HepG2 (cell line): ENCODE measurements around the gene EIF5B. TPM values are rescaled to one million over a fixed set of nuclear protein-coding genes. Genes with fewer than 3 reads are reported as not detected.

Experiments
- GATAD1 ChIP-seq: IDR thresholded peaks from 2 replicates; pipeline ENCODE4 v1.6.1; 2016; ENCODE audit warnings: missing genetic modification reagents, missing compliant biosample characterization
- HOXA3 ChIP-seq: sonication (generic); formaldehyde crosslinking; IDR thresholded peaks from 2 replicates; pipeline ENCODE4 v1.5.0; 2020; ENCODE audit warnings: missing genetic modification reagents
- JUN ChIP-seq: sonication (generic); formaldehyde crosslinking; IDR thresholded peaks from 2 replicates; pipeline ENCODE4 v1.4.0; 2020; ENCODE audit warnings: mild to moderate bottlenecking, missing genetic modification reagents
- KAT8 ChIP-seq: IDR thresholded peaks from 2 replicates; pipeline ENCODE4 v1.6.1; 2016; ENCODE audit warnings: missing genetic modification reagents, missing compliant biosample characterization
- KDM1A ChIP-seq: IDR thresholded peaks from 2 replicates; pipeline ENCODE4 v1.6.1; 2016; ENCODE audit warnings: missing compliant biosample characterization
- MATR3 ChIP-seq: sonication (generic); formaldehyde crosslinking; IDR thresholded peaks from 2 replicates; pipeline ENCODE4 v1.4.0; 2020; ENCODE audit warnings: missing genetic modification reagents
- MED13 ChIP-seq: sonication (generic); formaldehyde crosslinking; IDR thresholded peaks from 2 replicates; pipeline ENCODE4 v1.5.0; 2020; ENCODE audit warnings: missing genetic modification reagents
- MED8 ChIP-seq: sonication (generic); formaldehyde crosslinking; IDR thresholded peaks from 2 replicates; pipeline ENCODE4 v1.8.1; 2023; ENCODE audit warnings: mild to moderate bottlenecking, missing genetic modification reagents; ENCODE audit not compliant: insufficient replicate concordance
- PRMT3 ChIP-seq: sonication (generic); formaldehyde crosslinking; IDR thresholded peaks from 2 replicates; pipeline ENCODE4 v1.8.1; 2022; ENCODE audit warnings: low read depth, mild to moderate bottlenecking, moderate library complexity, missing genetic modification reagents, borderline replicate concordance
- RAD51 ChIP-seq: fragments of 450-650 bp; IDR thresholded peaks from 2 replicates; pipeline ENCODE4 v1.6.1; 2016; ENCODE audit warnings: borderline replicate concordance
- REL ChIP-seq: sonication (generic); formaldehyde crosslinking; conservative IDR thresholded peaks from 2 replicates; pipeline ENCODE4 v1.8.0; 2022; ENCODE audit warnings: mild to moderate bottlenecking, missing genetic modification reagents, moderate library complexity
- RELA ChIP-seq: sonication (generic); formaldehyde crosslinking; IDR thresholded peaks from 2 replicates; pipeline ENCODE4 v1.4.0; 2020; ENCODE audit warnings: missing genetic modification reagents
- SIN3A ChIP-seq: IDR thresholded peaks from 2 replicates; pipeline ENCODE4 v1.6.1; 2011; ENCODE audit warnings: low read depth, mild to moderate bottlenecking, control low read depth, low read length, borderline replicate concordance
- SOX6 ChIP-seq, 2 experiments: fragments of 450-650 bp in 1 of 2; sonication (generic) in 1 of 2; formaldehyde crosslinking in 1 of 2; IDR thresholded peaks; 2 replicates each; pipeline versions ENCODE4 v1.4.0 to v1.6.1; 2017 to 2020; ENCODE audit warnings: antibody characterized with exemption in 1 of 2, mild to moderate bottlenecking in 1 of 2, missing genetic modification reagents in 1 of 2
- ZFP1 ChIP-seq: IDR thresholded peaks from 2 replicates; pipeline ENCODE4 v1.6.1; 2016
- ZKSCAN1 ChIP-seq: fragments of 150-350 bp; IDR thresholded peaks from 2 replicates; pipeline ENCODE4 v1.6.1; 2014; ENCODE audit warnings: low read length
- ZNF256 ChIP-seq: sonication (generic); formaldehyde crosslinking; conservative IDR thresholded peaks from 2 replicates; pipeline ENCODE4 v1.4.0; 2020; ENCODE audit warnings: missing genetic modification reagents
- ZNF292 ChIP-seq: sonication (generic); formaldehyde crosslinking; IDR thresholded peaks from 2 replicates; pipeline ENCODE4 v1.8.1; 2022; ENCODE audit warnings: mild to moderate bottlenecking, low read depth, missing genetic modification reagents, borderline replicate concordance
- ZNF773 ChIP-seq: sonication (generic); formaldehyde crosslinking; IDR thresholded peaks from 2 replicates; pipeline ENCODE4 v1.4.0; 2020; ENCODE audit warnings: missing genetic modification reagents, borderline replicate concordance
- polyA plus RNA-seq, 8 experiments: library from polyadenylated mRNA; depleted of rRNA in 3 of 8; stranded (reverse) in 7 of 8; unstranded in 1 of 8; fragments of >200 nt; fragmentation: Illumina TruSeq in 4 of 8; extraction: Trizol in 4 of 8; gene quantifications; 2 replicates each; pipeline versions ENCODE4 v1.2.1 to v1.2.3, GENCODE V29; 2011 to 2016; ENCODE audit warnings: low read depth in 4 of 8, missing spikeins in 1 of 8, mixed read lengths in 1 of 8; ENCODE audit not compliant: insufficient read depth in 1 of 8
- total RNA-seq, 5 experiments: library from RNA; depleted of rRNA; stranded (reverse); fragments of >200 nt; fragmentation: Illumina TruSeq; extraction: Trizol; gene quantifications; 2 replicates each; pipeline ENCODE4 v1.2.3, GENCODE V29; 2016; ENCODE audit warnings: low read depth in 1 of 5
- TF ChIP-seq, protein P1 (sequence below): sonication (generic); formaldehyde crosslinking; IDR thresholded peaks from 2 replicates; pipeline ENCODE4 v1.8.1; 2023; ENCODE audit warnings: mild to moderate bottlenecking, missing genetic modification reagents
- TF ChIP-seq, protein P2 (sequence below): IDR thresholded peaks from 2 replicates; pipeline ENCODE4 v1.6.1; 2018; ENCODE audit warnings: missing genetic modification reagents, mild to moderate bottlenecking, missing compliant biosample characterization
- TF ChIP-seq, protein P3 (sequence below): sonication (generic); formaldehyde crosslinking; IDR thresholded peaks from 2 replicates; pipeline ENCODE4 v1.4.0; 2020; ENCODE audit warnings: missing genetic modification reagents; ENCODE audit errors: not compliant biosample characterization
- TF ChIP-seq, protein P4 (sequence below): sonication (generic); formaldehyde crosslinking; IDR thresholded peaks from 2 replicates; pipeline ENCODE4 v1.4.0; 2020; ENCODE audit warnings: missing genetic modification reagents, borderline replicate concordance

EIF5B gene
- total and polyA plus RNA-seq, 2 of the 13 experiments (the other 11 are each of a cell fraction or from before 2014, with no cell fraction given), result 8.8 to 32.1 TPM

- TF ChIP-seq, protein P1, sequence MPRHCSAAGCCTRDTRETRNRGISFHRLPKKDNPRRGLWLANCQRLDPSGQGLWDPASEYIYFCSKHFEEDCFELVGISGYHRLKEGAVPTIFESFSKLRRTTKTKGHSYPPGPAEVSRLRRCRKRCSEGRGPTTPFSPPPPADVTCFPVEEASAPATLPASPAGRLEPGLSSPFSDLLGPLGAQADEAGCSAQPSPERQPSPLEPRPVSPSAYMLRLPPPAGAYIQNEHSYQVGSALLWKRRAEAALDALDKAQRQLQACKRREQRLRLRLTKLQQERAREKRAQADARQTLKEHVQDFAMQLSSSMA, result peak; percentile 91; the same call in 1 of the 2 replicates
- TF ChIP-seq REL (CRISPR knock-in tag) (peak; percentile 95), MED13 (CRISPR knock-in tag) (peak; percentile 72), RELA (CRISPR knock-in tag) (peak; percentile 57; the same call in 1 of the 2 replicates), RAD51 (no peak), JUN (CRISPR knock-in tag) (peak; percentile 66; the same call in 1 of the 2 replicates), SOX6 (IDR thresholded peaks at IDR 0.05) (no peak), SOX6 (CRISPR knock-in tag; IDR thresholded peaks at IDR 0.05) (peak; percentile 87), MED8 (CRISPR knock-in tag) (peak; percentile 74), KAT8 (CRISPR knock-in tag) (peak; percentile 95), MATR3 (CRISPR knock-in tag) (no peak), KDM1A (CRISPR knock-in tag) (peak; percentile 59), ZKSCAN1 (no peak), SIN3A (peak; percentile 90), ZFP1 (peak; percentile 96), ZNF292 (peak; percentile 52; the same call in 1 of the 2 replicates), HOXA3 (CRISPR knock-in tag) (peak; percentile 96), PRMT3 (CRISPR knock-in tag) (no peak), ZNF256 (CRISPR knock-in tag) (peak; percentile 95), ZNF773 (CRISPR knock-in tag) (no peak; the same call in 1 of the 2 replicates), GATAD1 (CRISPR knock-in tag) (peak; percentile 96)
- TF ChIP-seq, protein P2, sequence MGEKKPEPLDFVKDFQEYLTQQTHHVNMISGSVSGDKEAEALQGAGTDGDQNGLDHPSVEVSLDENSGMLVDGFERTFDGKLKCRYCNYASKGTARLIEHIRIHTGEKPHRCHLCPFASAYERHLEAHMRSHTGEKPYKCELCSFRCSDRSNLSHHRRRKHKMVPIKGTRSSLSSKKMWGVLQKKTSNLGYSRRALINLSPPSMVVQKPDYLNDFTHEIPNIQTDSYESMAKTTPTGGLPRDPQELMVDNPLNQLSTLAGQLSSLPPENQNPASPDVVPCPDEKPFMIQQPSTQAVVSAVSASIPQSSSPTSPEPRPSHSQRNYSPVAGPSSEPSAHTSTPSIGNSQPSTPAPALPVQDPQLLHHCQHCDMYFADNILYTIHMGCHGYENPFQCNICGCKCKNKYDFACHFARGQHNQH, result peak; percentile 85; the same call in 1 of the 2 replicates
- TF ChIP-seq, protein P3, sequence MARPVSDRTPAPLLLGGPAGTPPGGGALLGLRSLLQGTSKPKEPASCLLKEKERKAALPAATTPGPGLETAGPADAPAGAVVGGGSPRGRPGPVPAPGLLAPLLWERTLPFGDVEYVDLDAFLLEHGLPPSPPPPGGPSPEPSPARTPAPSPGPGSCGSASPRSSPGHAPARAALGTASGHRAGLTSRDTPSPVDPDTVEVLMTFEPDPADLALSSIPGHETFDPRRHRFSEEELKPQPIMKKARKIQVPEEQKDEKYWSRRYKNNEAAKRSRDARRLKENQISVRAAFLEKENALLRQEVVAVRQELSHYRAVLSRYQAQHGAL (CRISPR knock-in tag), result no peak
- TF ChIP-seq, protein P4, sequence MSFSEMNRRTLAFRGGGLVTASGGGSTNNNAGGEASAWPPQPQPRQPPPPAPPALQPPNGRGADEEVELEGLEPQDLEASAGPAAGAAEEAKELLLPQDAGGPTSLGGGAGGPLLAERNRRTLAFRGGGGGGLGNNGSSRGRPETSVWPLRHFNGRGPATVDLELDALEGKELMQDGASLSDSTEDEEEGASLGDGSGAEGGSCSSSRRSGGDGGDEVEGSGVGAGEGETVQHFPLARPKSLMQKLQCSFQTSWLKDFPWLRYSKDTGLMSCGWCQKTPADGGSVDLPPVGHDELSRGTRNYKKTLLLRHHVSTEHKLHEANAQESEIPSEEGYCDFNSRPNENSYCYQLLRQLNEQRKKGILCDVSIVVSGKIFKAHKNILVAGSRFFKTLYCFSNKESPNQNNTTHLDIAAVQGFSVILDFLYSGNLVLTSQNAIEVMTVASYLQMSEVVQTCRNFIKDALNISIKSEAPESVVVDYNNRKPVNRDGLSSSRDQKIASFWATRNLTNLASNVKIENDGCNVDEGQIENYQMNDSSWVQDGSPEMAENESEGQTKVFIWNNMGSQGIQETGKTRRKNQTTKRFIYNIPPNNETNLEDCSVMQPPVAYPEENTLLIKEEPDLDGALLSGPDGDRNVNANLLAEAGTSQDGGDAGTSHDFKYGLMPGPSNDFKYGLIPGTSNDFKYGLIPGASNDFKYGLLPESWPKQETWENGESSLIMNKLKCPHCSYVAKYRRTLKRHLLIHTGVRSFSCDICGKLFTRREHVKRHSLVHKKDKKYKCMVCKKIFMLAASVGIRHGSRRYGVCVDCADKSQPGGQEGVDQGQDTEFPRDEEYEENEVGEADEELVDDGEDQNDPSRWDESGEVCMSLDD (CRISPR knock-in tag), result peak; percentile 21
Observed at GRCh38 chr2:99337113-99338028, at the start of gene EIF5B (continued).
